Measurements from ENCODE around the gene CYB561. TPM values are rescaled to one million over a fixed set of nuclear protein-coding genes. Genes with fewer than 3 reads are reported as not detected.

Gene CYB561
- total and polyA plus RNA-seq, 10 of the 15 experiments (the other 5 are each of a cell fraction or from before 2014, with no cell fraction given) = 0.52 to 6.9 (median 2.5) TPM

DNA sequence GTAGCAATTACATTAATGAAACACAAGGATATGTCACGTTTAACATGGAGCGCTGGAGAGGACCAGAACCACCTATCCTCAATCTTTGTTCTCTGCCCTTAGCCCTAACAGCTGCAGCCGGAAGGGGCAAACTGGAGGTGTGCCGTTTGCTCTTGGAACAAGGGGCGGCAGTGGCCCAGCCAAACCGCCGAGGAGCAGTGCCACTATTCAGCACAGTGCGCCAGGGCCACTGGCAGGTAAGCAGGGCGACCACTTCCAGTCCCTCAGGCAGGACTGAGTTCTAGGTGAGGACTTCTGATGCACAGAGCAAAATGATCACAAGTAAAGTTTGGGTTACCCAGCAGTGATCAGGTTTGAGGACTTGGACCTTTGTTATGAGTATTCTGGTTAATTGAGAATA lies 41.1 kb downstream of the CYB561 start:
- Histone ChIP-seq H3K9ac (ENCODE audit: control insufficient read depth, insufficient read depth, low read length) (no peak overlapping the region), H4K20me1 (ENCODE audit: control insufficient read depth, insufficient read depth) (no peaks in the 10 kb centered on the region), H3K27me3 (replicated peaks in 1 of 2; ENCODE audit: control insufficient read depth in 2 of 2, insufficient read depth in 2 of 2, low read length in 1 of 2) (peaks cover 0 to 1% of the 10 kb centered on the region in 2 experiments; a peak in 1 of 4 replicates), H3K27ac (ENCODE audit: control insufficient read depth, insufficient read depth) (no peak overlapping the region), H3K79me2 (ENCODE audit: control insufficient read depth, insufficient read depth, low read length) (no peaks in the 10 kb centered on the region), H3K36me3 (ENCODE audit: control insufficient read depth in 2 of 2, insufficient read depth in 2 of 2, low read length in 1 of 2) (no peaks in the 10 kb centered on the region), H2AFZ (ENCODE audit: control insufficient read depth, low read depth, low read length) (no peak overlapping the region), H3K4me1 (ENCODE audit: control insufficient read depth, insufficient read depth, low read length) (no peaks in the 10 kb centered on the region), H3K4me2 (ENCODE audit: control insufficient read depth, insufficient read depth) (no peak overlapping the region), H3K9me3 (replicated peaks; ENCODE audit: control insufficient read depth, insufficient read depth, low read length) (no peaks in the 10 kb centered on the region), H3K4me3 (no peak overlapping the region)
- intact Hi-C loops (cut with micrococcal nuclease; ENCODE audit: unreplicated experiment) (no loop called here), in situ Hi-C loops (cut with MboI) (loop anchor here (5.0 to 10.0 kb wide), 2 partner anchors 323 to 710 kb away; no protein-coding TSS in a partner anchor)
- TF ChIP-seq IRF4 (IDR thresholded peaks at IDR 0.05; ENCODE audit: low read depth, low read length) = no peak
- TF ChIP-seq, protein P1, sequence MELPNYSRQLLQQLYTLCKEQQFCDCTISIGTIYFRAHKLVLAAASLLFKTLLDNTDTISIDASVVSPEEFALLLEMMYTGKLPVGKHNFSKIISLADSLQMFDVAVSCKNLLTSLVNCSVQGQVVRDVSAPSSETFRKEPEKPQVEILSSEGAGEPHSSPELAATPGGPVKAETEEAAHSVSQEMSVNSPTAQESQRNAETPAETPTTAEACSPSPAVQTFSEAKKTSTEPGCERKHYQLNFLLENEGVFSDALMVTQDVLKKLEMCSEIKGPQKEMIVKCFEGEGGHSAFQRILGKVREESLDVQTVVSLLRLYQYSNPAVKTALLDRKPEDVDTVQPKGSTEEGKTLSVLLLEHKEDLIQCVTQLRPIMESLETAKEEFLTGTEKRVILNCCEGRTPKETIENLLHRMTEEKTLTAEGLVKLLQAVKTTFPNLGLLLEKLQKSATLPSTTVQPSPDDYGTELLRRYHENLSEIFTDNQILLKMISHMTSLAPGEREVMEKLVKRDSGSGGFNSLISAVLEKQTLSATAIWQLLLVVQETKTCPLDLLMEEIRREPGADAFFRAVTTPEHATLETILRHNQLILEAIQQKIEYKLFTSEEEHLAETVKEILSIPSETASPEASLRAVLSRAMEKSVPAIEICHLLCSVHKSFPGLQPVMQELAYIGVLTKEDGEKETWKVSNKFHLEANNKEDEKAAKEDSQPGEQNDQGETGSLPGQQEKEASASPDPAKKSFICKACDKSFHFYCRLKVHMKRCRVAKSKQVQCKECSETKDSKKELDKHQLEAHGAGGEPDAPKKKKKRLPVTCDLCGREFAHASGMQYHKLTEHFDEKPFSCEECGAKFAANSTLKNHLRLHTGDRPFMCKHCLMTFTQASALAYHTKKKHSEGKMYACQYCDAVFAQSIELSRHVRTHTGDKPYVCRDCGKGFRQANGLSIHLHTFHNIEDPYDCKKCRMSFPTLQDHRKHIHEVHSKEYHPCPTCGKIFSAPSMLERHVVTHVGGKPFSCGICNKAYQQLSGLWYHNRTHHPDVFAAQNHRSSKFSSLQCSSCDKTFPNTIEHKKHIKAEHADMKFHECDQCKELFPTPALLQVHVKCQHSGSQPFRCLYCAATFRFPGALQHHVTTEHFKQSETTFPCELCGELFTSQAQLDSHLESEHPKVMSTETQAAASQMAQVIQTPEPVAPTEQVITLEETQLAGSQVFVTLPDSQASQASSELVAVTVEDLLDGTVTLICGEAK (IDR thresholded peaks at IDR 0.05; ENCODE audit: borderline replicate concordance) = no peak
- ChIA-PET CTCF (interaction anchor here (3.2 kb wide), 1 partner anchor 21 kb away, joined by 15 read pairs; no protein-coding TSS in a partner anchor), SMC1A (ENCODE audit: uncharacterized antibody, unreplicated experiment) (no interaction called here), RAD21 (ENCODE audit: unreplicated experiment) (no interaction called here), POLR2A (no interaction called here)
- 50% methylated on average over 9 of the region's 9 CpGs for WGBS (ENCODE audit: insufficient coverage, insufficient replicate concordance, low lambda C conversion rate, missing lambda C conversion rate)
- FAIRE-seq (no peak), ATAC-seq (no peak), DNase-seq (ENCODE audit: low read depth, low spot score) (no peak)
- no TSS peak for BruUV-seq (replicated peaks)

Measured in GM12878 (cell line).